ENCODE data around the gene ISY1.
"Not testable (repeated sequence)": the region's sequence is repeated elsewhere in the genome, so short reads cannot be mapped to it uniquely, and the experiment has no call there.

The ISY1 gene

GRCh38 chr3:129185783-129186182, 24.9 kb upstream of the ISY1 start:
- Histone ChIP-seq H3K9me2 (ENCODE audit: low read depth, low read length) (no peaks in the 10 kb centered on the region), H3K9ac (ENCODE audit: low read length) (peak overlapping the region; percentile 99; the same call in 1 of the 2 replicates), H3K79me2 (ENCODE audit: insufficient read depth, low read length) (peaks cover 44% of the 10 kb centered on the region), H3K27ac (ENCODE audit: low read depth, low read length, poor library complexity, severe bottlenecking) (peak overlapping the region; percentile 78), H4K20me1 (ENCODE audit: insufficient read depth, low read length) (peaks cover 6% of the 10 kb centered on the region), H3K4me1 (ENCODE audit: insufficient read depth, low read length, severe bottlenecking) (peaks cover 57% of the 10 kb centered on the region), H2AFZ (ENCODE audit: low read length) (no peak overlapping the region), H3F3A (ENCODE audit: insufficient read depth, low read length) (no peaks in the 10 kb centered on the region), H3K4me2 (ENCODE audit: low read length) (peak overlapping the region; percentile 74), H3K36me3 (ENCODE audit: insufficient read depth, low read length) (peaks cover 31% of the 10 kb centered on the region), H3K4me3 (ENCODE audit: low read depth, low read length, poor library complexity, severe bottlenecking) (peak overlapping the region; percentile 81), H3K9me3 (ENCODE audit: low read length) (no peaks in the 10 kb centered on the region), H3K27me3 (ENCODE audit: insufficient read depth, low read length) (no peaks in the 10 kb centered on the region)
- no peak for TF ChIP-seq CTCF (IDR thresholded peaks at IDR 0.05; ENCODE audit: low read length)
- TF ChIP-seq EZH2 (IDR thresholded peaks at IDR 0.05; ENCODE audit: borderline replicate concordance, low read length), result no peak

DNA sequence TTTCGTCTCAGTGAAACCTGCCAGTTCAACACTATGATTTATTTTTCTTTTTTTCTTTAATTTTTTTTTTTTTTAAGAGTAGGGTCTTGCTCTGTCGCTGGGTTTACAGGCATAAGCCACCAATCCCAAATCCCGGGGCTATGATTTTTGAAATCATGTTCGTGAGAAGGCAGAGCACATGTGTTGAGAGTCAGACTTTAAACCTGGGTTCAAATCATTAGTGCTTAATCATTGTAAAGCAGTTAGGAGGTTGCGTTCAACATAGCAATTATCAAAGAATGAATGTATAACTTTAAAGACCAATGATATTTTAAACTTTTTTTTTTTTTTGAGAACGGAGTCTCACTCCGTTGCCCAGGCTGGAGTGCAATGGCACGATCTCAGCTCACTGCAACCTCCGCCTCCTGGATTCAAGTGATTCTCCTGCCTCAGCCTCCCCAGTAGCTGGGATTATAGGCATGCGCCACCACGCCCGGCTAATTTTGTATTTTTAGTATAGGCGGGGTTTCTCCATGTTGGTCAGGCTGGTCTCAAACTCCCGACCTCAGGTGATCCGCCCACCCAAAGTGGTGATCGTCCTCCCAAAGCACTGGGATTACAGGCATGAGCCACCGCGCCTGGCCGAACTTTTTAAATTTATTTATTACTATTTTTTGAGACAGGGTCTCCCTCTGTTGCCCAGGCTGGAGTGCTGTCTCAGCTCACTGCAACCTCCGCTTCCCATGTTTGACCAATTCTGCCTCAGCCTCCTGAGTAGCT, 24.1 kb upstream of the ISY1 start:
- peak overlapping the region; percentile 78 for H3K27ac ChIP-seq (ENCODE audit: low read depth, low read length, poor library complexity, severe bottlenecking)
- H3F3A ChIP-seq (ENCODE audit: insufficient read depth, low read length), result not testable (repeated sequence)

GRCh38 chr3:129184396-129184657, 23.5 kb upstream of the ISY1 start:
- peaks cover 12% of the 10 kb centered on the region for H4K20me1 ChIP-seq (ENCODE audit: insufficient read depth, low read length)
- H3K27ac ChIP-seq (ENCODE audit: low read depth, low read length, poor library complexity, severe bottlenecking), result peak overlapping the region; percentile 78
- peaks cover 72% of the 10 kb centered on the region for H3K4me1 ChIP-seq (ENCODE audit: insufficient read depth, low read length, severe bottlenecking)
- no peaks in the 10 kb centered on the region for H3K9me2 ChIP-seq (ENCODE audit: low read depth, low read length)
- peaks cover 58% of the 10 kb centered on the region for H3K79me2 ChIP-seq (ENCODE audit: insufficient read depth, low read length)
- peak overlapping the region; percentile 74 for H3K4me2 ChIP-seq (ENCODE audit: low read length)
- H3K9ac ChIP-seq (ENCODE audit: low read length), result peak overlapping the region; percentile 99
- peak overlapping the region; percentile 81 for H3K4me3 ChIP-seq (ENCODE audit: low read depth, low read length, poor library complexity, severe bottlenecking)
- H3K36me3 ChIP-seq (ENCODE audit: insufficient read depth, low read length), result peaks cover 46% of the 10 kb centered on the region
- H3K27me3 ChIP-seq (ENCODE audit: insufficient read depth, low read length), result no peaks in the 10 kb centered on the region
- no peaks in the 10 kb centered on the region for H3K9me3 ChIP-seq (ENCODE audit: low read length)
- H2AFZ ChIP-seq (ENCODE audit: low read length), result no peak overlapping the region
- H3F3A ChIP-seq (ENCODE audit: insufficient read depth, low read length), result 0 out of 2 replicates have a peak, but pooled peaks cover 4% of the 10 kb centered on the region
- TF ChIP-seq EZH2 (IDR thresholded peaks at IDR 0.05; ENCODE audit: borderline replicate concordance, low read length), result no peak
- no peak for TF ChIP-seq CTCF (IDR thresholded peaks at IDR 0.05; ENCODE audit: low read length)

More for the DNA sequence above, 24.1 kb upstream of the ISY1 start:
- H3K9ac ChIP-seq (ENCODE audit: low read length), result peak overlapping the region; percentile 99
- H3K4me3 ChIP-seq (ENCODE audit: low read depth, low read length, poor library complexity, severe bottlenecking), result peak overlapping the region; percentile 81
- peaks cover 66% of the 10 kb centered on the region for H3K4me1 ChIP-seq (ENCODE audit: insufficient read depth, low read length, severe bottlenecking)
- H3K9me3 ChIP-seq (ENCODE audit: low read length); H3K27me3 ChIP-seq (ENCODE audit: insufficient read depth, low read length); H3K9me2 ChIP-seq (ENCODE audit: low read depth, low read length); H2AFZ ChIP-seq (ENCODE audit: low read length): not testable (repeated sequence)
- peaks cover 12% of the 10 kb centered on the region for H4K20me1 ChIP-seq (ENCODE audit: insufficient read depth, low read length)
- peaks cover 39% of the 10 kb centered on the region for H3K36me3 ChIP-seq (ENCODE audit: insufficient read depth, low read length)
- peaks cover 52% of the 10 kb centered on the region for H3K79me2 ChIP-seq (ENCODE audit: insufficient read depth, low read length)
- peak overlapping the region; percentile 74 for H3K4me2 ChIP-seq (ENCODE audit: low read length)
